Measurements from ENCODE around the gene NPAT. TPM values are rescaled to one million over a fixed set of nuclear protein-coding genes. Genes with fewer than 3 reads are reported as not detected.

NPAT gene
- total and polyA plus RNA-seq, 10 of the 15 experiments (the other 5 are each of a cell fraction or from before 2014, with no cell fraction given): 7.5 to 32.8 (median 20.1) TPM

DNA sequence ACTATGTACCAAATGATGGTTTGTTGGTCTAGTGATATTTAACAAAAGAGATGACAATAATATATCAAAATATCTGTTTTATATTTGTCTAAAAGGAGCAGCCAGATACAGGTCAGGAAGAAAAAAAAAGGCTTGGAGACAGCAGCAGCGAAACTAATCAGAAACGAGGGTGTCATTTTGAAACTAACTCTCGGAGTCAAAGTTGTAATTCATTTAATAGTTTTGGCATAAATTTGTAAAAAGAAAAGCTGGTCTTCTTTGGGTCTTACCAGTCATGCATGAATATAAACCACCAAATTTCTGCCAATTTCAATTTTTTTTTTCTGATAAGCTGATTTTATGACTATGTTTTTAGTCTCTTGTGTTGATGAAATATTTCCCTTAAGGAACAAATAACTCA is 25.5 kb downstream of the NPAT start (continued):
- TF ChIP-seq RCOR1 (conservative IDR thresholded peaks at IDR 0.05; ENCODE audit: low read depth, low read length) (no peak), NR2F1 (conservative IDR thresholded peaks at IDR 0.05) (peak; percentile 35; the same call in 1 of the 2 replicates), ZBTB4 (CRISPR knock-in tag; IDR thresholded peaks at IDR 0.05) (no peak), ETV6 (conservative IDR thresholded peaks at IDR 0.05 in 1 of 2, IDR thresholded peaks at IDR 0.05 in 1 of 2; ENCODE audit: borderline replicate concordance in 1 of 2, low read depth in 1 of 2) (0 out of 4 replicates have a peak, but pooled peaks of 1 of the 2 experiments have one; percentile 24), ZNF384 (IDR thresholded peaks at IDR 0.05; ENCODE audit: borderline replicate concordance, low read depth, low read length) (peak; percentile 69; the same call in 1 of the 2 replicates), SUPT20H (IDR thresholded peaks at IDR 0.05; ENCODE audit: borderline replicate concordance, control insufficient read depth, low read depth, low read length) (no peak), MLLT1 (IDR thresholded peaks at IDR 0.05) (no peak), SP1 (IDR thresholded peaks at IDR 0.05; ENCODE audit: low read depth, low read length) (no peak), TCF12 (IDR thresholded peaks at IDR 0.05; ENCODE audit: low read depth, low read length) (no peak), BHLHE40 (IDR thresholded peaks at IDR 0.05; ENCODE audit: borderline replicate concordance in 1 of 2, low read depth in 2 of 2, low read length in 1 of 2) (no peak), ATF7 (IDR thresholded peaks at IDR 0.05; ENCODE audit: low read depth) (0 out of 2 replicates have a peak, but pooled peaks have one; percentile 9), JUNB (IDR thresholded peaks at IDR 0.05) (peak; percentile 82), NBN (IDR thresholded peaks at IDR 0.05) (no peak), PRDM15 (CRISPR knock-in tag; IDR thresholded peaks at IDR 0.05) (no peak)
- TF ChIP-seq, protein P1, sequence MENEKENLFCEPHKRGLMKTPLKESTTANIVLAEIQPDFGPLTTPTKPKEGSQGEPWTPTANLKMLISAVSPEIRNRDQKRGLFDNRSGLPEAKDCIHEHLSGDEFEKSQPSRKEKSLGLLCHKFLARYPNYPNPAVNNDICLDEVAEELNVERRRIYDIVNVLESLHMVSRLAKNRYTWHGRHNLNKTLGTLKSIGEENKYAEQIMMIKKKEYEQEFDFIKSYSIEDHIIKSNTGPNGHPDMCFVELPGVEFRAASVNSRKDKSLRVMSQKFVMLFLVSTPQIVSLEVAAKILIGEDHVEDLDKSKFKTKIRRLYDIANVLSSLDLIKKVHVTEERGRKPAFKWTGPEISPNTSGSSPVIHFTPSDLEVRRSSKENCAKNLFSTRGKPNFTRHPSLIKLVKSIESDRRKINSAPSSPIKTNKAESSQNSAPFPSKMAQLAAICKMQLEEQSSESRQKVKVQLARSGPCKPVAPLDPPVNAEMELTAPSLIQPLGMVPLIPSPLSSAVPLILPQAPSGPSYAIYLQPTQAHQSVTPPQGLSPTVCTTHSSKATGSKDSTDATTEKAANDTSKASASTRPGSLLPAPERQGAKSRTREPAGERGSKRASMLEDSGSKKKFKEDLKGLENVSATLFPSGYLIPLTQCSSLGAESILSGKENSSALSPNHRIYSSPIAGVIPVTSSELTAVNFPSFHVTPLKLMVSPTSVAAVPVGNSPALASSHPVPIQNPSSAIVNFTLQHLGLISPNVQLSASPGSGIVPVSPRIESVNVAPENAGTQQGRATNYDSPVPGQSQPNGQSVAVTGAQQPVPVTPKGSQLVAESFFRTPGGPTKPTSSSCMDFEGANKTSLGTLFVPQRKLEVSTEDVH (IDR thresholded peaks at IDR 0.05; ENCODE audit: low read depth, partially characterized antibody): no peak
- TF ChIP-seq, protein P2, sequence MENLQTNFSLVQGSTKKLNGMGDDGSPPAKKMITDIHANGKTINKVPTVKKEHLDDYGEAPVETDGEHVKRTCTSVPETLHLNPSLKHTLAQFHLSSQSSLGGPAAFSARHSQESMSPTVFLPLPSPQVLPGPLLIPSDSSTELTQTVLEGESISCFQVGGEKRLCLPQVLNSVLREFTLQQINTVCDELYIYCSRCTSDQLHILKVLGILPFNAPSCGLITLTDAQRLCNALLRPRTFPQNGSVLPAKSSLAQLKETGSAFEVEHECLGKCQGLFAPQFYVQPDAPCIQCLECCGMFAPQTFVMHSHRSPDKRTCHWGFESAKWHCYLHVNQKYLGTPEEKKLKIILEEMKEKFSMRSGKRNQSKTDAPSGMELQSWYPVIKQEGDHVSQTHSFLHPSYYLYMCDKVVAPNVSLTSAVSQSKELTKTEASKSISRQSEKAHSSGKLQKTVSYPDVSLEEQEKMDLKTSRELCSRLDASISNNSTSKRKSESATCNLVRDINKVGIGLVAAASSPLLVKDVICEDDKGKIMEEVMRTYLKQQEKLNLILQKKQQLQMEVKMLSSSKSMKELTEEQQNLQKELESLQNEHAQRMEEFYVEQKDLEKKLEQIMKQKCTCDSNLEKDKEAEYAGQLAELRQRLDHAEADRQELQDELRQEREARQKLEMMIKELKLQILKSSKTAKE (IDR thresholded peaks at IDR 0.05; ENCODE audit: low read depth, poor library complexity, severe bottlenecking): no peak
